IMR-90 (cell line): ENCODE data around the gene NAT14. TPM values are rescaled to one million over a fixed set of nuclear protein-coding genes. Genes with fewer than 3 reads are reported as not detected.
"Not testable (repeated sequence)": the region's sequence is repeated elsewhere in the genome, so short reads cannot be mapped to it uniquely, and the experiment has no call there.

Experiments used
- ATAC-seq: fragments of 200-7000 bp; cut with Tn5 transposase; 2 replicates; pipeline ENCODE4 v1.9.1; 2020; ENCODE audit warnings: low read depth, mild to moderate bottlenecking, moderate library complexity
- BruUV-seq: library from RNA; stranded (reverse); fragments of 400-500 nt; replicated peaks from 2 replicates; lab custom pipeline; 2021; lab: Mats Ljungman, UMichigan
- CTCF ChIA-PET: fragments of 300-600 bp; formaldehyde crosslinking; extraction: SDS; loops from one replicate; lab custom pipeline; 2021; ENCODE audit warnings: antibody characterized with exemption; lab: Yijun Ruan, JAX
- POLR2A ChIA-PET: fragments of 300-600 bp; sonication (Branson Sonifier 250); formaldehyde crosslinking; loops from one replicate; lab custom pipeline; 2022; ENCODE audit warnings: antibody characterized with exemption; ENCODE audit not compliant: unreplicated experiment; lab: Charles Lee
- DNase-seq: peaks from one replicate; pipeline ENCODE4 v3.0.0; 2013
- H2AFZ ChIP-seq: replicated peaks from 2 replicates; pipeline ENCODE3; 2013; ENCODE audit warnings: low read length, mild to moderate bottlenecking; ENCODE audit not compliant: poor library complexity
- H2AK5ac ChIP-seq: 2 replicates; pipeline ENCODE4 v1.6.1; 2013; ENCODE audit warnings: low read depth, low read length, inconsistent platforms
- H2AK9ac ChIP-seq: replicated peaks from 2 replicates; pipeline ENCODE3; 2013; ENCODE audit warnings: mild to moderate bottlenecking, low read depth, low read length, moderate library complexity; ENCODE audit not compliant: poor library complexity
- H2BK120ac ChIP-seq: 2 replicates; pipeline ENCODE4 v1.6.1; 2013; ENCODE audit warnings: low read depth, low read length, inconsistent platforms
- H2BK15ac ChIP-seq: 3 replicates; pipeline ENCODE4 v1.6.1; 2013; ENCODE audit warnings: low read depth, low read length, inconsistent platforms
- H2BK20ac ChIP-seq: 2 replicates; pipeline ENCODE4 v1.6.1; 2013; ENCODE audit warnings: low read depth, mild to moderate bottlenecking, inconsistent platforms, low read length, moderate library complexity
- H2BK5ac ChIP-seq: 2 replicates; pipeline ENCODE4 v1.6.1; 2013; ENCODE audit warnings: mild to moderate bottlenecking, low read depth, low read length, inconsistent platforms; ENCODE audit not compliant: poor library complexity, severe bottlenecking
- H3K14ac ChIP-seq: replicated peaks from 2 replicates; pipeline ENCODE4 v1.6.1; 2013; ENCODE audit warnings: low read depth, low read length, inconsistent platforms
- H3K18ac ChIP-seq: 2 replicates; pipeline ENCODE4 v1.6.1; 2013; ENCODE audit warnings: low read depth, low read length, control low read depth
- H3K23ac ChIP-seq: 2 replicates; pipeline ENCODE4 v1.6.1; 2013; ENCODE audit warnings: low read depth, low read length, inconsistent platforms
- H3K27ac ChIP-seq: 2 replicates; pipeline ENCODE4 v1.5.1; 2013; ENCODE audit warnings: mild to moderate bottlenecking, control low read depth, low read length; ENCODE audit not compliant: insufficient read depth
- H3K27me3 ChIP-seq: 2 replicates; pipeline ENCODE4 v1.6.1; 2013; ENCODE audit warnings: low read length; ENCODE audit not compliant: control insufficient read depth, insufficient read depth
- H3K36me3 ChIP-seq: 2 replicates; pipeline ENCODE4 v1.6.1; 2013; ENCODE audit warnings: low read length, mixed read lengths; ENCODE audit not compliant: control insufficient read depth, insufficient read depth
- H3K4ac ChIP-seq: 2 replicates; pipeline ENCODE4 v1.6.1; 2013; ENCODE audit warnings: low read depth, low read length, inconsistent platforms
- H3K4me1 ChIP-seq: 2 replicates; pipeline ENCODE4 v1.6.1; 2013; ENCODE audit warnings: low read length, mixed read lengths; ENCODE audit not compliant: control insufficient read depth, insufficient read depth
- H3K4me2 ChIP-seq: 2 replicates; pipeline ENCODE4 v1.6.1; 2013; ENCODE audit warnings: low read depth, mild to moderate bottlenecking, control low read depth, low read length, moderate library complexity
- H3K4me3 ChIP-seq: 2 replicates; pipeline ENCODE4 v1.5.1; 2013; ENCODE audit warnings: low read depth, mild to moderate bottlenecking, control low read depth, low read length, moderate library complexity; ENCODE audit not compliant: insufficient read depth
- H3K56ac ChIP-seq: 2 replicates; pipeline ENCODE4 v1.6.1; 2013; ENCODE audit warnings: low read length, inconsistent platforms; ENCODE audit not compliant: insufficient read depth; ENCODE audit errors: extremely low read depth
- H3K79me1 ChIP-seq, 2 experiments: 2 replicates each; pipeline ENCODE4 v1.6.1; 2013; ENCODE audit warnings: low read length in 2 of 2, inconsistent platforms in 1 of 2, low read depth in 1 of 2
- H3K9ac ChIP-seq: 2 replicates; pipeline ENCODE4 v1.6.1; 2013; ENCODE audit warnings: low read depth, low read length, control low read depth
- H3K9me1 ChIP-seq: 2 replicates; pipeline ENCODE4 v1.6.1; 2013; ENCODE audit warnings: low read length, inconsistent platforms; ENCODE audit not compliant: insufficient read depth
- H3K9me3 ChIP-seq: 2 replicates; pipeline ENCODE4 v1.6.1; 2013; ENCODE audit warnings: low read length; ENCODE audit not compliant: control insufficient read depth, insufficient read depth
- H4K20me1 ChIP-seq: 2 replicates; pipeline ENCODE4 v1.6.1; 2013; ENCODE audit warnings: low read length, inconsistent platforms; ENCODE audit not compliant: insufficient read depth
- H4K5ac ChIP-seq: 2 replicates; pipeline ENCODE4 v1.6.1; 2013; ENCODE audit warnings: mild to moderate bottlenecking, low read depth, low read length, control low read depth
- H4K8ac ChIP-seq, 2 experiments: 2 replicates each; pipeline ENCODE4 v1.6.1; 2013; ENCODE audit warnings: low read depth in 2 of 2, low read length in 2 of 2, control low read depth in 1 of 2, inconsistent platforms in 1 of 2
- H4K91ac ChIP-seq: 2 replicates; pipeline ENCODE4 v1.6.1; 2013; ENCODE audit warnings: low read depth, low read length, inconsistent platforms; ENCODE audit not compliant: insufficient read depth
- BHLHE40 ChIP-seq: fragments of 150-350 bp; IDR thresholded peaks from 2 replicates; pipeline ENCODE4 v1.6.1; 2016; ENCODE audit warnings: mild to moderate bottlenecking, low read depth, low read length
- RAD21 ChIP-seq: IDR thresholded peaks from 2 replicates; pipeline ENCODE4 v1.6.1; 2012; ENCODE audit warnings: low read length, improper control_type of control experiment
- USF2 ChIP-seq: fragments of 150-350 bp; IDR thresholded peaks from 2 replicates; pipeline ENCODE4 v1.6.1; 2017; ENCODE audit warnings: mild to moderate bottlenecking, antibody characterized with exemption, low read length, low read depth
- WGBS, 2 experiments: methylation state at CpG; one replicate each; pipeline versions ENCODE4 v1.1.5 to v1.1.7; 2013; ENCODE audit warnings: missing lambda C conversion rate in 2 of 2; ENCODE audit not compliant: insufficient read length in 1 of 2; ENCODE audit errors: extremely low coverage in 2 of 2; 5-methylcytosine and 5-hydroxymethylcytosine counted together
- dilution Hi-C: fragments of 300-500 bp; cut with HindIII; formaldehyde crosslinking; loops from one replicate; pipeline ENCODE4 v1.14.3; 2018; ENCODE audit warnings: low sequenced_read_pairs; ENCODE audit not compliant: unreplicated experiment
- in situ Hi-C: fragments of 300-500 bp; cut with MboI; formaldehyde crosslinking; loops from 3 replicates; pipeline ENCODE4 v1.14.3; 2019; ENCODE audit warnings: low sequenced_read_pairs, inconsistent platforms, mixed read lengths
- intact Hi-C: fragments of 100-400 bp; cut with micrococcal nuclease; formaldehyde crosslinking; loops from 2 replicates; pipeline ENCODE4 v1.10.0; 2022
- polyA plus RNA-seq, 3 experiments: library from polyadenylated mRNA; depleted of rRNA; stranded (reverse); fragments of >200 nt; gene quantifications; 2 replicates each; pipeline ENCODE4 v1.2.3, GENCODE V29; 2012; ENCODE audit warnings: low replicate concordance in 1 of 3
- total RNA-seq: library from RNA; depleted of rRNA; stranded (reverse); fragments of >200 nt; gene quantifications from 2 replicates; pipeline ENCODE4 v1.2.3, GENCODE V29; 2012

The NAT14 gene
- total and polyA plus RNA-seq, 2 of the 4 experiments (the other 2 are of a cell fraction), result 4.3 to 41.2 TPM

- H3K9me3 ChIP-seq, result no peaks in the 10 kb centered on the region
- dilution Hi-C loops (no loop called here), intact Hi-C loops (no loop called here), in situ Hi-C loops (no loop called here)
- no TSS peak for BruUV-seq
- no peak overlapping the region for H4K5ac ChIP-seq
- H3K4me3 ChIP-seq, result no peak overlapping the region
- no peaks in the 10 kb centered on the region for H3K79me1 ChIP-seq
- no peak overlapping the region for H3K4me2 ChIP-seq
- no peak overlapping the region for H3K14ac ChIP-seq
- TF ChIP-seq BHLHE40 (no peak), RAD21 (no peak), USF2 (peak; percentile 22; the same call in 1 of the 2 replicates)
- H2BK15ac ChIP-seq, result no peak overlapping the region
- peak overlapping the region; percentile 80 for H2BK5ac ChIP-seq
- no peaks in the 10 kb centered on the region for H3K36me3 ChIP-seq
- H4K8ac ChIP-seq, result no peak overlapping the region
- H2AK9ac ChIP-seq, result no peak overlapping the region
- peak overlapping the region; percentile 72 for H2AFZ ChIP-seq
- no peak overlapping the region for H3K23ac ChIP-seq
- WGBS, 2 experiments, result 48% methylated on average over 4 of the region's 16 CpGs; no CpG with 5 or more reads in 1 of the 2 experiments
- no peak overlapping the region for H3K4ac ChIP-seq
- H3K9me1 ChIP-seq, result no peaks in the 10 kb centered on the region
- H3K27me3 ChIP-seq, result peaks cover 66% of the 10 kb centered on the region
- H2AK5ac ChIP-seq, result peak overlapping the region; percentile 16; the same call in 1 of the 2 replicates
- CTCF ChIA-PET, result no interaction called here
- no peak overlapping the region for H3K18ac ChIP-seq
- POLR2A ChIA-PET, result no interaction called here
- H4K91ac ChIP-seq, result no peak overlapping the region
- ATAC-seq (peak; percentile 21; the same call in 1 of the 2 replicates), DNase-seq (peak; percentile 15)
- no peak overlapping the region for H2BK120ac ChIP-seq
- no peak overlapping the region for H3K27ac ChIP-seq
- H4K20me1 ChIP-seq, result peaks cover 8% of the 10 kb centered on the region; the same call in 1 of the 2 replicates
- H3K9ac ChIP-seq, result no peak overlapping the region
- peaks cover 2% of the 10 kb centered on the region; the same call in 1 of the 2 replicates for H3K4me1 ChIP-seq
- H3K56ac ChIP-seq, result no peak overlapping the region
- H2BK20ac ChIP-seq, result no peak overlapping the region
Observed at GRCh38 chr19:55447421-55448174, 37.4 kb upstream of the NAT14 start.

- dilution Hi-C loops, H3K9ac ChIP-seq, H2AFZ ChIP-seq, H3K23ac ChIP-seq, H3K18ac ChIP-seq, H2AK9ac ChIP-seq, H3K4me1 ChIP-seq, H3K27ac ChIP-seq, BruUV-seq, H3K9me1 ChIP-seq, H3K9me3 ChIP-seq, H3K56ac ChIP-seq, H2BK15ac ChIP-seq, POLR2A ChIA-PET, H3K4ac ChIP-seq, H3K36me3 ChIP-seq, DNase-seq, H2BK20ac ChIP-seq, H3K79me1 ChIP-seq, H2BK120ac ChIP-seq, in situ Hi-C loops, CTCF ChIA-PET, H3K14ac ChIP-seq, H3K4me2 ChIP-seq, H3K4me3 ChIP-seq, H4K91ac ChIP-seq, H4K8ac ChIP-seq, H4K5ac ChIP-seq, intact Hi-C loops, ATAC-seq: not testable (repeated sequence)
- Histone ChIP-seq H2AK5ac (peak overlapping the region; percentile 16; the same call in 1 of the 2 replicates), H3K27me3 (peaks cover 61% of the 10 kb centered on the region), H2BK5ac (peak overlapping the region; percentile 80), H4K20me1 (peaks cover 10% of the 10 kb centered on the region; the same call in 1 of the 2 replicates)
- 83% methylated on average over 2 of the region's 5 CpGs; no CpG with 5 or more reads in 1 of the 2 experiments for WGBS, 2 experiments
Observed at GRCh38 chr19:55448175-55448490, 36.9 kb upstream of the NAT14 start.
